CD4-positive, alpha-beta T cell treated with Interleukin-15 for 1 hour (primary cell): ENCODE measurements around the gene LYPD3.
A peak's percentile ranks its signal among the peaks of the same experiment; 100 is the strongest.
"Not testable (repeated sequence)": the region's sequence is repeated elsewhere in the genome, so short reads cannot be mapped to it uniquely, and the experiment has no call there.

Source experiments
- DNase-seq: peaks from one replicate; pipeline ENCODE4 v3.0.0-alpha.2; 2020

Gene LYPD3

DNA sequence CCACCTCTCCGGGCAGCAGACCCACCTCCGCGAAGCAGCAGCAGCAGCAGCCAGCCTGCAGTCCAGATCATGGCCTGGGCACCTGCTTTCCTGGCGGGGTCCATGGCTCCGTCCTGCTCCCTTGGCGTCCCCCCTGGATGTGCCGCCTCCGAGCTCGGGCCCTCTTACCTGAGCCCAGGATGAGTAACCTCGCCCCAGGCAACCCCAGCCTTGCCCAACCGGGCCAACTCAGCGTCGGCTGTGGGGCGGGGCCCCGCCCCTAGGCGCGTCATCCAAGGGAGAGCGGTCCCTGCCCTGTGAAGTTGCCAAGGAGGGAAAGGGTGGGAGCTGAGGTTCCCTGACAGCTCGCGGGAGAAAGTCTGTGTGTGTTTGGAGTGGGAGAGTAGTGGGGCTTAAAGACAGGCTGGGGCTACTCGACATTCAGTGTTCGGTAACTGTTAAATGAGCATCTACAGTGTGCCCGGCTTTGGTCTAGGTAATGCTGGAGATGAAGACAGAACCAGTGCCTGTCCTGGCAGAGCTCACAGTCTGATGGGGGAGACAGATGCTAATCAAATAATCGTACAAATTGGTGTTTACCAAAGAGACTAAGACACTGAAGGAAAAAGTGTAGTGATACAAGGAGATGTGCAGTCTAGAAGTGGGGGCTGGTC lies at the start of gene LYPD3:
Gene LYPD3, minus strand, starts transcription at position 141 of the 653 bp plus-strand sequence. Its CDS starts 37 bp downstream, at position 104.
- DNase-seq = peak; percentile 63

DNA sequence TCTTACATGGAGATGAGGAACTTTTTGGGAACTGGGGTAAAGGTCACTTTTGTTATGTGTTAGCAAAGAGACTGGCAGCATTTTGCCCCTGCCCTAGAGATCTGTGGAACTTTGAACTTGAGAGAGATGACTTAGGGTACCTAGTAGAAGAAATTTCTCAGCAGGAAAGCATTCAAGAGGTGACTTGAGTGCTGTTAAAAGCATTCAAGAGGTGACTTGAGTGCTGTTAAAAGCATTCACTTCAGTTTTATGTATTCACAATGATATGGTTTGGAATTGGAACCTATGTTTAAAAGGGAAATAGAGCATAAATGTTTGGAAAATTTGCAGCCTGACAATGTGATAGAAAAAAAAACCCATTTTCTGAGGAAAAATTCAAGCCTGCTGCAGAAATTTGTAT lies 47.0 kb upstream of the LYPD3 start:
- DNase-seq = not testable (repeated sequence)

DNA sequence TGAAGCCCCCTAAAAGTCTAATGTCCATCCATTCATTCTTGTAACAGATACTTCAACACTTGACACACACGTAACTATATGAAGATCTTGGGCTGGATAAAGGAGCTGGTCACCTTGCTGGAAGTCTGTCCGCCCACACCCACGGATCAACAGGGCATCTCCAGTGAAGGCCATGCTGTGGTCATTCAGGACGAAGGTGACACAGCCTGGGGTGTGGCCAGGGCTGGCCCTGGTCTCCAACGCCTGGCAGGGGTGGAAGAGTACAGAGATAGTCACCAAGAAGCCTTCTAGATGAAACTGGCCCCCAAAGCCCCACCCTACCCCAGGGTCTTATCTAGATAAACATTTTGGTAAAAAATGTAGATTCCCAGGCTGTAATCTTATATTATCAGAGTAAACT lies 45.9 kb upstream of the LYPD3 start:
- no peak for DNase-seq

DNA sequence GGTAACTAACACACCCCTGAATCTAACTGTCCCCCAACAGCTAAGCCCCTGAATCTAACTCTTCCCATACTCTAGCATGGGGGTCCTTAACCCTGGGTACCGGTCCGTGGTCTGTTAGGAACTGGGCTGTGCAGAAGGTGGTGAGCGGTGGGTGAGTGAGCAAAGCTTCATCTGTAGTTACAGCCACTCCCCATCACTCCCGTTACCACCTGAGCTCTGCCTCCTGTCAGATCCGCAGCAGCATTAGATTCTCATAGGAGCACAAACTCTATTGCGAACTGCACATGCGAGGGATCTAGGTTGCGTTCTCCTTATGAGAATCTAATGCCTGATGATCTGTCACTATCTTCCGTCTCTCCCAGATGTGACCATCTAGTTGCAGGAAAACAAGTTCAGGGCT lies 45.3 kb upstream of the LYPD3 start:
- DNase-seq = no peak

DNA sequence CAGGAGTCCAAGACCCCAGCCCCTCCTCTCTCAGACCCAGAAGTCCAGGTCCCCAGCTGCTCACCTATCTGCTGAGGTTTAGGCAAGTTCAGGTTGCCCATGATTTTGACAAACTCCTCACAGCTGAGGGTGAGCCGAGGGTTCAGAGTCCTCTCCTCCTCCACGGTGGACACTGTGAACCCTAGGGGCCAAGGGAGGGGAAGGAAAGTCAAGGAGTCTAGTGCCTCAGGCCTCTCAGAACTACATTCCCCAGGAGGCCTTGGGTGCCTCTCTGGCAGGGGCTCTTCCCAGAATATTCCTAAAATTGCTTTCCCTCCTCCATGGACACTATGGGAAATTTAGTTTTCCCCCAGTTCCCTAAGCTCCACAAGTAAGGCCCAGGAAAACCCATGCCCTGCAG lies 42.5 kb upstream of the LYPD3 start:
- no peak for DNase-seq

DNA sequence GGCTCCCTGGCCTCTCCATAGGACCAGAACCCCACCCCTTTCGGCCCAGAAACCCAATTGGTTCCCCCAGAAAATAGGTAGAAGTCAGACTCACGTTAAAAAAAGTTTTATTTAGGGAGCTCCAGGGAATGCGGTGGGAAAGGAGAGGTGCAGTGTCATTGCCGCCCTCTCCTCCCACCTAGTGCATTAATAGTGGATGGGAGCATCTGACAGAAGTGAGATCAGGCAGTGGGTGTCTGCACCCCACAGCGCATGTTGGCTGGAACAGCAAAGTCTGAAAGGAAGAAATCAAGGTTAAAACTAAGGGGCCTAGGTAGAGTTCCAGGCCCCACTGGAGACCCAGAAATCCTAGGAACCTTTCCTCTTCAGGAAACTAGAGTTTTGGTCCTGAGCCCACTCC lies 41.2 kb upstream of the LYPD3 start:
- DNase-seq = no peak

DNA sequence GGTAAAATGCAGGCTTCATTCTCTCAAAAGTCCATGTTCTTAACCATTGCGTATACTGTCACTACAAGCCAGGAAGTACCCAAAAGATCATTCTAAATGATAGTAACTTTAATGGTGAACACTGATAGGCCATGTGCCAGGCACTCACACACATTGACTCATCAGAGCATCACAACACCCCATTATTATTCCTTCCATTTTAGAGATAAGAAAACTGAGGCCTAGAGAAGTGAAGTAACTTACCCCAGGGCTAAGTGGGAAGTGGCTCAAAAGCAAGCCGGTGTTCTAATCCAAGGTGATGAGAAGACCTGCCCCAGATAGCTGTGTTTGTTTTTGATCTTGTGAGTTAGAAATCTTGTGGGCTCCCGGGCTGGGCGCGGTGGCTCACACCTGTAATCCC lies 40.5 kb upstream of the LYPD3 start:
- DNase-seq = no peak

DNA sequence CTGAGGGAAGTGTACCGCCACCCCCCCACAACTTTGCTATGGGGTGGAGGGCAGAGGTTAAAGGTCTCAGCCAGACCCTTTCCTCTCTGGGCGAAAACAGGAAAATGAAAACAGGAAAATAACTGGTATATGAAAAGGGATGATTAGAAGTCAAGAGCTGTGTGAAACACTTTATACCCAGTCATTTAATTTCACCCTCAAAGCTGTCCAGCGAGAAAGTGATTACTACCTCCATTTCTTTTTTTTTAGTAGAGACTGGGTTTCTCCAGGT lies 39.7 kb upstream of the LYPD3 start:
- DNase-seq = no peak

DNA sequence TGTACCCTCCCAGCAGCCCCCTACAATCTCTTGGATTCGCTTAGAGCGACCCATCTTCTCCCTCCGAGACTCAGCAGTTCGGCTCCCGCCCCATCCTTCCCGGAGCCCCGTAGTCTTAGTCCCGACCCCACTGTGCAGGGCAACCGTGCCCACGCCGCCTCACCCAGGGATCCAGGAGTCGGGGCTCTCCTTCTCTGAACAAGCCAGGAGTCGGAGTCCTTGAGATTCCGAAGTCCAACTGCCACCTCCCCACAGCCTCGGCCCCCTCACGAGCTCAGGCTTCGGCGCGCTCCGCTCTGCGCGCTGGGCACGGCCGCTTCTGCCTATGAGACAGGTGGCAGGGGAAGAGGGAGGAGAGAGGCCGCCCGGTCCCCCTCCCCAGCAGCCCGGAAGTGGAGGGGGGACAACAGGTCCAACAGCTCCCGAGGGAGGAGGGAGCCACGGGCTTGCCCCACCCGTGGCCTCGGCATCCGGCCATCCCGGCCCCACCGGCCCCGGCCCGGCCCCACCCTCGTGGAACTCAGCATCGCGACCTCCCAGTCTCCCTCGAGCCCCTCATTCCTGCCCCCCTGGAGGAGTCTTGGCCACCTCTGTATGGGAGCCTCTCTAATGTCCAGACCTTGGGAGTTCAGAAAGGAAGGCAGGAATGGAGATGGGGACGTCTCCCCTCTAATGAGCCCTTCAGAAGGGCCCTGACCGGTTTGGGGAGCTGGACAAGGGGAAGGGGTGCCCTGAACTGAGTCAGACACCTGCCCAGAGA lies 39.2 kb upstream of the LYPD3 start, which contains the start of gene PHLDB3:
Gene PHLDB3, minus strand, starts transcription at position 321 of the 760 bp plus-strand sequence. CDS start 628 bp downstream, outside the sequence.
- DNase-seq = peak; percentile 59

DNA sequence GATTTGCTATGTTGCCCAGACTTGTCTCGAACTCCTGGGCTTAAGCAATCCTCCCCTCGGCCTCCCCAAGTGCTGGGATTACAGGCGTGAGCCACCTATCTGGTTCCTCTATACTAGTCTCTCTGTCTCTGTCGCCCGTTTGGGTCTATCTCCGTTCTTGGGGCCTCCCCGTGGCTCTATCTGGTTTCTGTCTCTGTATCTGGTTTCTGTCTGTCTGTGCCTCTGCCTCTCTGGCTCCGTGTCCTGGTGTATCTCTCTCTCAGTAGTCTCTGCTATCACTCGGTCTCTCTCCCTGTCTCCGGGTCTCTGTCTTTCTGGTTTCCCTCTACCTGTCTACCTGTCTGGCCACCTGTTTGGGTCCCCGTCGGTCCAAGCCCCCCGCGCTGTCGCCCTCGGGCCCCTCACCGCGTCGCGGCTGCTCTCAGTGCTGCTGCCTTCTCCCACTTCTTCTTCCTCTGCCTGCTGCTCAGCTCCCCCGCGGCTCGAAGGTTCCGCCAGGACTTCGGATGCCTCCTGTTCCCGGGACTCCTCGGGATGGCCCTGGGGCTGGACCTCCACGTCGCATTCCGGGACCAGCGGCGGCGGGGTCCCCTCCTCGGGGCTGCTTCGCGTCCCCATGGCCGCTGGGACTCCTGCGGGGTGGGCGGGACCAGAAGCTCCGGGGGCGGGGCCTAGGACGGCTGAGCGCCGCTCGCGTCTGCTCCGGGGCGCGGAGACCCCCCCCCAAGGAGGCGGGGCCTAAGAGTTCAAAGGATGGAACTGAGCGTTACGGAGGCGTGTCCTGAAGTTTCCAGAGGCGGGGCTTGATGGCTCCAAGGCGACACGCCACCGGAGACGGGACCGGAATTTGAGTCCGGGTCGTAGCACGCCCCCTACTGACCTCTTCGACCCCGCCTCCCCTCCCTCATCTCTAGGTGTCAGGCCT lies 38.4 kb upstream of the LYPD3 start:
- peak; percentile 97 for DNase-seq

DNA sequence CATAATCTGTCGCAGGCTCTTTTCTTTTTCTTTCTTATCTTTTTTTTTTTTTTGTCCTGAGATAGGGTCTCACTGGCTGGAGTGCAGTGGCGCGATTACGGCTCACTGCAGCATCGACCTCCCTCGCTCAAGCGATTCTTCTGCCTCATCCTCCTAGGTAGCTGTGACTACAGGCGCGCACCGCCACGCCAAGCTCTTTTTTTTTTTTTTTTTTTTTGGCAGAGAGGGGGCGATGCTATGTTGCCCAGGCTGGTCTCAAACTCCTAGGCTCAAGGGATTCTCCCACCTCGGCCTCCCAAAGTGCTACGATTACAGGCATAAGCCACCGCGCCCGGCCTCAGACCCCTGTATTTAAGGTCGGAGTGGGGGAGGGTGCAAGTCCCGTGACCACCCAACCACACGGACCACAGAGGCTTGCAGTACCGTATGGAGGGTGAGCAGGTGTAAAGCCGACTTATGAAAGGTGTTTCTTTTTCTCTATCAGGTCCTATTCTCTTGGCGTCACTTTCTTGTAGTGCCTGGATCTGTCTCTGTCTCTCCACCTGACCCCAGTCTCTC lies 37.1 kb upstream of the LYPD3 start:
- DNase-seq = no peak

DNA sequence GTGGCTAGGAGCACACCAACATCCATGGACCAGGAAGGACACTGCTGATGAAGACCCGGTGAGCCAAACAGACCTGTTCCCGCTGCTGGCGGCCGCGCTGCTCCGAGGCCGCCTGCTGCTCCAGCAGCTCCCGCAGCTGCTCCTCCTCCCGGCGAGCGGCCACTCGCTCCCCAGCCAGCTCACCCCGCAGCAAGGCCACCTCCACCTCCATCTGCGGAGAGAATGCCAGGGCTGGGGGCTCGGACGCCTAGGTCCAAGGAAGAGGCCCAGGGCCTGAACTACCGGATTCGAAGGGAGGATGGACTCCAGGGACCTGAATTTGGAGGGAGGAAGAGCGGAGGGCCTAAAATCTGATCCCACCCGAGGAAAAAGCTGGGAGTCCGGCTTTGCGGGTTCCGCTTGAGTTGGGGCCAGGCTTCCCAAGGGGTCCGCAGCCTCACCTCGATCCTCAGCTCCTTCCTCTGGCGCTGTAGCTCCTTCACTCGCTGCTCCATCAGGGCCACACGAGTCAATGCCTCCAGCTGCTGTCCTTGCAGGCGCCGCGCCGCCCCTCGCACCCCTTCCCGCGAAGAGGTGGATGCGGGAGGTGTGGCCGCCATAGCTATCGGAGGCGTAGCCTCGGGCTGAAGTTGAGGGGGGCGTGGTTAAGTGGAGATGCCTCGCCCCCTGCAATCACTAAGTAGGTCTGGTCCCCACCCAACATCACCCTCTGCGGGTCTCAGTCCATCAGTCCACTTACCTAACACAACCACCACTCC lies 36.4 kb upstream of the LYPD3 start:
- no peak for DNase-seq

DNA sequence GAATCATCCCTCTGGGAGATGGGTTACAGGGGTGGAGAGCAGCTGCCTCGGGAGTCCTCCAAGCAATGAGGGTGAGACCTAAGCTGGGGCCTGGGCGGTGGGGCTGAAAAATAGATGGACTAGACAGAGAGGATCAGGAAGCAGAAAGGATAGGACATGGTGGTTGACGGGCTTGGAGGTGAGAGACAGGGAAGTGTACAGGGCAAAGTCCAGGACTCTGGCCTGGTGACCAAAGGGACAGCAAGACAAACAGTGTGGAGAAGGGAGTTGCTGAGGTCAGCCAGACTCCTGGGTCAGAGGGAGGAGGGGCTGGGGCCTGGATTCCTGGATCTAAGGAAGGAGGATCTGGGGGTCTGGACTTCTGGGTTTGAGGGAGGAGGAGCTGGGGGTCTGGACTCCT lies 33.6 kb upstream of the LYPD3 start:
- DNase-seq = no peak

DNA sequence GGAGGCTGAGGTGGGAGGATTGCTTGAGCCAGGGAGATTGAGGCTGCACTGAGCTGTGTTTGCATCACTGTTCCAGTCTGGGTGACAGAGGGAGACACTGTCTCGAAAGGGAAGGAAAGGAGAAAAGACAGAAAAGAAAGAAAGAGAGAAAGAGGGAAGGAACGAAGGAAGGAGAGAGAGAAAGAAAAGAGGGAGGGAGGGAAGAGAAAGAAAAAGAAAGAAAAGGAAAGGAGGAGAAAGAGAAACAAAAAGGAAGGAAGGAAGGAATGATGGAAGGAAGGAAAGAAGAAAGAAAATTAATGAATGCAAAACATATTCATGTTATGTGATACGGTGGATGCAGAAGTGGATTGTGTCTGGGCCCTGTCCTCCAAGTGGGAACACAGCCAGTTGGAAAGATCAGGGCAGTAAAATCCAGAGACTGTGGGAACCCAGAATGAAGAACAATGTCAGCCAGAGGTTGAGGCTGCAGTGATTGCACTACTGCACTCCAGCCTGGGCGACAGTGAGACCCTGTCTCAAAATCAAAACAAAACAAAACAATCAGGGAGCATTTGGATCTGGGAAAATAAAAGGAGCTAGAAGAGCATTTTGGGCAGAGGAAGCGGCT lies 32.9 kb upstream of the LYPD3 start:
- no peak for DNase-seq

DNA sequence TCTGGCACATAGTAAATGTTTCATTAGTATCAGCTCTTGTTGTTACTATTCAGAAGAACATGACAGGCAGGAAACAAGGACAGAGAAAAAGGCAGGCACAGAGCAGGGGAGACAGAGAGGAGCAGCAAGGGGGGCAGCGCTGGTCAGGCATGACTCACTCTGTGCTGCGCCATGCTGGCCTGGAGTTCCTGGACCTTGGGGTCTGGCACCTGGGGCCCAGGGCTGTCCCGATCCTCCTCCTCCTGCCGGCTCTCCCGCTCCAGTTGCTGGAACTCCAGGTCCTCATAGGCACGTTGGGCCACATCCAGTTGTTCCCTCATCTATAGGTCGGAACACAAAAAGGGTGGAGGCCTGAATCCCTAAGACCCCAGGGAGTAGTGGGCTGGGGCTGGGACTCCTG lies 31.6 kb upstream of the LYPD3 start:
- no peak for DNase-seq

DNA sequence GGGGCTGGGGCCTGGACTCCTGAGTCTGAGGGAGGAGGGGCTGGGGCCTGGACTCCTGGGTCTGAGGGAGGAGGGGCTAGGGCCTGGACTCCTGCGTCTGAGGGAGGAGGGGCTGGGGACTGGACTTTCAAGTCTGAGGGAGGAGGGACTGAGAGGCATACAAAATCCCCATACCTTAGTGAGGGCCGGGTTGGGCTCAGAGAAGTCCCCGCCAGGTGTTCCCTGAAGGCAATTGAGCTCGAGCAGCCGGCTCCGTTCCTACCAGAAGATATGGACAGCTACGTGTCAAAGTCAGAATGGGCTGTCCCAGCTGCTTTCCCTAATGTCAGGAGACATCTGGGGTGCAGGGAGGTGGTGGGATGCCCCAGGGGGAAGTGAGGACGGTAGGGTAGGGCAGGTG lies 29.7 kb upstream of the LYPD3 start:
- DNase-seq = no peak

DNA sequence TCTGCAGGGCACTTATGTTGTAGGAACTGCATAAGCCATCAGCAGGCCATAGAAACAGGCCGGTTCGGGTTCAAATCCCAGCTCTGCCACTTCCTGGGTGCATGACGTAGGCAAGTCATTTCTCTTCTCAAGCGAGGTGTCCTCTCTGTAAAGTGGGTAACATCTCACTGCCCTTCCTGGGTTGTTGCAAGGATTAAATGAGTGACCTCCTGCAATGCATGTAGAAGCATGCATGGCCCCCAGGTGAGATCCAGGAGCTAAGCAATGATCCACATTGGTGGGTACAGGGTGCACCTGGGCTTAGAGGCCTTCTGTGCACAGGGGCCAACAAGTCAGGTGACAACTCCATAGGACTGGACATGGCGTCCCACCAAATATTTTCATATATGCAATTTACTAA lies 25.4 kb upstream of the LYPD3 start:
- no peak for DNase-seq

DNA sequence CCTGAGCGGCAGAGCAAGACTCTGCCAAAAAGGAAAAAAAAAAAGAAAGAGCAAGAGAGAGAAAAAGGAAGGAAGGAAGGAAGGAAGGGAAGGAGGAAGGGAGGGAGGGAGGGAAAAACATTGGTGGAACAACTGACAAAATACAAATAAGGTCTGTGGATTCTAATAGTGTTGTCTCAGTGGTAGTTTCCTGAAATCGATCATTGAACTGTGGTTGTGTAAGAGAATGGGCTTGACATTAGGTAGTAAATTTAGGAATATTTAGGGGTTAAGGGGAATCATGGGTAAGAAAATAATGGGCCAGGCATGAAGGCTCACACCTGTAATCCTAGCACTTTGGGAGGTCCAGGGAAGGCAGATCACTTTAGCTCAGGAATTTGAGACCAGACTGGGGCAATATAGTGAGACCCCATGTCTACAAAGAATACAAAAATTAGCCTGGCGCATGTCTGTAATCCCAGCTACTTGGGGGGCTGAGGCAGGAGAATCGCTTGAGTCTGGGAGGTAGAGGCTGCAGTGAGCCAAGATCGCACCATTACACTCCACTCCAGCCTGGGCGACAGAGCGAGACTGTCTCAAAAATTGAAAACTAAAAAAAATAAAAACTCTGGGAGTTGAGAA lies 24.7 kb upstream of the LYPD3 start:
- no peak for DNase-seq

DNA sequence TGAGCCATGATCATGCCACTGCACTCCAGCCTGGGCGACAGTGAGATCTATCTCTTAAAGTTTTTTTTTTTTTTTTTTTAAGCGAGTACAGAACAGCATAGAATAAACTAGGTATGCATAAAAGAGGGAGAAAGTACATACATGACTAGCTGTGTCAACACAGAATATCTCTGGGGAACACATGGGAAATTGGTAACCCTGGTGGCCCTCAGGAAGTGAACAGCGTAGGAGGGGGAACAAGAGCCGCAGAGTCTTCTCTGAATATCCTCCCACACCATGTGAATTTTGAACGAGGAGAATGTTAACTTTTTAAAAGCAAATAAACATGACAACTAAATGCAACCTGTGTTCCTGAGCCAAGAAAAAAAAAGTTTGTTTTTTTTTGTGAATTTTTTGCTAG lies 23.9 kb upstream of the LYPD3 start:
- DNase-seq = no peak

DNA sequence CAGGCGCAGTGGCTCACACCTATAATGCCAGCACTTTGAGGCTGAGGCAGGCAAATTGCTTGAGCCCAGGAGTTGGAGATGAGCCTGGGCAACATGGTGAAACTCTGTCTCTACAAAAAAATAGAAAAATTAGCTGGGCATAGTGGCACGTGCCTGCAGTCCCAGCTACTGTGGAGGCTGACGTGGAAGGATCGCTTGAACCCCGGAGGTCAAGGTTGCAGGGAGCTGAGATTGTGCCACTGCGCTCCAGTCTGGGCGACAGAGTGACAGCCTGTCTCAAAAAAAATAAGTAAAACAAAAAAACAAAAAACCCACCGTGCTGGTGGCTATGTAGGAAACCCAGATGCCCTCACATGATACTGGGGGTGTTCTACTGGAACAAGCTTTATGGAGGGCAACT lies 22.8 kb upstream of the LYPD3 start:
- DNase-seq = no peak

DNA sequence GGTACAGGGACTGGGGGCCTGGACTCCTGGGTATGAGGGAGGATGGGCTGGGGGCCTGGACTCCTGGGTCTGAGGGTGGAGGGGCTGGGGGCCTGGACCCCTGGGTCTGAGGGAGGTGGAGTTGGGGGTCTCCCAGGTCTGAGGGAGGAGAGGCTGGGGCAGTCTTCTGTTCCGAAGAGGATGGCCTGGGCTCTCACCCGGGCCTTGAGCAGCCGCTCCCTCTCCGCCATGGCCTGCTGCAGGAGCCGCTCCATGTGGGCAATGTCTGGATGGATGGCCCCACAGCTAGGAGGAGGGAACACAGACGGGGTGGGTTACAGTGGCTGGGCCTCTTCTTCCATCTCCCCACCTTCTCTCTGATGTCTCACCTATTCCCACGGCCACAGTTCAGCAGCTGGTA lies 21.0 kb upstream of the LYPD3 start:
- no peak for DNase-seq

DNA sequence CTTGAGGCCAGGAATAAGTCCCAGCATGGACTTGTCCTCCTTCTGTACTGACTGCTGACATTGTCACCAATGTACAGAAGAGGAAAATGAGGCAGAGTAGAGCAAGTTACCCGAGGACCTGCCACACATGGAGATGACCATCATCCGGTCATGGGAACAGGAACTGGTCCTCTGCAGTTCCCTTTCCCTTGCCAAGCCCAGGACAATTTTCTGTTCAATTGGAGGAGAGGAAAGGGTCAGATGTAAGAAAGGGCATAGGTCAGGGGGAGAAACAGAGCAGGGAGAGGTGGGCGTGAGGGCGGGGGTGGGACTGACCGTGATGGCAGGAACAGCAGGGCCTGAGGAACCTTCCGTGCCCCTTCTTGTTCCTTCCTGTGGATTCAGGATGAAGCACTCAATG lies 20.5 kb upstream of the LYPD3 start:
- DNase-seq = no peak
